HG03571 (cell line): ENCODE results near the gene GRIPAP1.

ENCODE experiments used
- ATAC-seq: cut with Tn5 transposase; IDR thresholded peaks from one replicate; pipeline ENCODE4 v1.9.1; 2021; ENCODE audit not compliant: unreplicated experiment

The GRIPAP1 gene

DNA sequence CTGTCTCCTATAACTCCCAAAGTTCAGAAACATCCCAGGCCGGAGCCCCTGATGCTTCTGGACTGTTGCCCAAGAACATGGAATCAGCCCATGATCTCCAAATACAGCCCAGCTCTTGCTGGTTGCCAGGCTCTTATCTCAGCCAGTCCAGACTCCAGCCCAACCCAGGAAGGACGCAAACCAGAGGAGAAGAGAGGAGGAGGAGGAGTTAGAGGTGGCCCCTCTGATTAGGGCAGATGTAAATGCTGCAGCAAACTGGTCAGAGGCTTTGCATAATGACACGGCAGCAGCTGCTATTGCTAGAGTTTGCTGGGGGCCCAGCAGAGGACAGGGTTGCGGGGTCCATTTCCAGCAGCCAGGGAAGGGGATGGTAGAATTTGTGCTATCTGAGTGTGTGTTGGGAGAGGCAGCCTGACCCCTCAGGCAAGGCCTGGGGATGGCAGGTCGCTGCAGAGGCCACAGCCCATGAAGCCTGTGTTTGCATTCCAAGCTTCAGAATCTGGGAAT lies 40.4 kb downstream of the GRIPAP1 start:
- no peak for ATAC-seq

DNA sequence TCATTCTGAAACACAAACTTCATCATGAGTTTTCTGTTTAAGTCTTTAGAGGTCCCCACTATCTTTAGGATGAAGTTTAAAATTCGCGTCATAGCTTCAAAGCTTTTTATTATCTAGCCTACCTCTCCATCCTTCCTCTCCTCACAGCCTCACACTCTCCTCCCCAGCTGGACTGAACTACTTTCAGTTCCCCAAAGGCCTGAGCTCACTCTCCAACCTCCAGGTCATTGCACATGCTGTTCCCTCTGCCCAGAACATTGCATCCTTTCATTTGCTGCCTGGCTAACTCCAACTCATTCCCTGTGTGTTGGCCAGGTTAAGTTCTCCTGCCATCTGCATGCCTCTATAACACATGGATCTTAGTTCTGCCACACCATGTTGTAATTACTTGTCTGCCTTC lies 41.8 kb downstream of the GRIPAP1 start:
- ATAC-seq: no peak

DNA sequence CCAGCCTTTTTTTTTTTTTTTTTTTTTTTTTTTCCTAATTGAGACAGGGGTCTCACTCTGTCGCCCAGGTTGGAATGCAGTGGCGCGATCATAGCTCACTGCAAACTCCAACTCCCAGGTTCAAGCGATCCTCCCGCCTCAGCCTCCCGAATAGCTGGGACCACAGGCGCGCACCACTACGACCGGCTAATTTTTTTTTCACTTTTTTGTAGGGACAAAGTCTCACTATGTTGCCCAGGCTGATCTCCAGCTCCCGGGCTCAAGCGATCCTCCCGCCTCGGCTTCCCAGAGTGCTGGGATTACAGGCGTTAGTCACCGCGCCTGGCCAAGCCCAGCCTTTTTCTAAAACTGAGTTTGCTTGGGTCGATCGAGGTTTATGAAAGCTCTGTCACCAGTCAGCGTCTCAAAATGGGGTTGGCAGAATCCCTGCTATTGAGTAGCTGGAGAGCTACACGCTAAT lies 43.4 kb downstream of the GRIPAP1 start:
- ATAC-seq: no peak

DNA sequence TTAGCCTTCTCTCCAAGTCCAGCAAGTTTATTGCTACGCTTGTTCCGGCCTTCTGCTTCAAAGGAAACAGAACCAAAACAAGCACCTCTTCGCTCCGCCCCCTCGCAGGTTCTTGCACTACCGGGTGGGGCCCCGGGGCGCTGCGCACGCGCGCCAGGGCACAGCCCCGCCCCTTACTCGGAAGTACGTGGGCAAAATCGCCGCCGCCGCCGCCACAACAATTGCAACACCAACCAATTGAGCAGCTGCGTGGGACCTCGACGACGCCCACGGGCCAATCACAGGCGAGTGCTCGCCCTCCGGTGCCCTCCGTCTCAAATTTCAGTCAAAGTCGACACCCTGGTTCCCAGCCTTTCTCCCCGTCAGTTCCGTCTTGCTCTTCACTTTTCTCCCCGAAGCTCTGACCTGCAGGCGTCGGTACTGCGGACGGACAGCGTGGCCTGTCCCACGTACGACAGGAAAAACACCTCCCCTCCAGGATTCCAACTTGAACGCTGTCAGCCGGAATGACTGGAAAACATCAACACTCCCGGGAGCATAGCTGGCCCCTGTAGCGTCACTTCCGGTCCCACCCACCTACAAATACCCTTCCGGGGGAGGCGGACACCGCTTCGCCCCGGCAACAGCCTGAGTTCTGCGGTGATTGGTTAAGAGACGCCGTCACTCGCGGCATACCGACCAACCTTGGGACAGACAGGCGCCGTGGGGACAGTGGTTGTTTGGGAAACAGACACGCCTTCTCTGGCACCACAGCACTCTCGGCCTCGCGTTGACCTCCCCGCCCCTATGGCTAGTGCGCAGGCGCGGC lies 44.0 kb downstream of the GRIPAP1 start:
- ATAC-seq: peak; percentile 80

DNA sequence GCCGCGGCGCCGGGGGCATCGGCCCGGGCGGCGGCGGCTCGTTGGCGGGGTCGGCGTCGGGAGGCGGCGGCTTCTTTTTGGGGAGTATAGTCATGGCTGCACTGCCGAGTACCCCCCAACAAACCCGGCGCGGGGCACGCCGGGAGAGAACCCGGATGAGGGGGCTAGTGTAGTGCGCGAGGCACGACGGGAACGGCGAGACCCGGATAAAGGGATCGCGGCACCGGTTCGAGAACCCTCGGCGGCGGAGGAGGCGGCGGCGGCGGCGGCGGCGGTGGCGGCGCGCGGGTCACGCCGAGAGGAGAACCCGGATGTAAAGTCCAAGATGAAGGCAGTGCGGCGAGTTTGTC lies 44.6 kb downstream of the GRIPAP1 start, which contains the start of gene OTUD5:
Gene OTUD5, minus strand, starts transcription at position 131 of the 350 bp plus-strand sequence. Its CDS starts 37 bp downstream, at position 94.
- peak; percentile 29 for ATAC-seq

DNA sequence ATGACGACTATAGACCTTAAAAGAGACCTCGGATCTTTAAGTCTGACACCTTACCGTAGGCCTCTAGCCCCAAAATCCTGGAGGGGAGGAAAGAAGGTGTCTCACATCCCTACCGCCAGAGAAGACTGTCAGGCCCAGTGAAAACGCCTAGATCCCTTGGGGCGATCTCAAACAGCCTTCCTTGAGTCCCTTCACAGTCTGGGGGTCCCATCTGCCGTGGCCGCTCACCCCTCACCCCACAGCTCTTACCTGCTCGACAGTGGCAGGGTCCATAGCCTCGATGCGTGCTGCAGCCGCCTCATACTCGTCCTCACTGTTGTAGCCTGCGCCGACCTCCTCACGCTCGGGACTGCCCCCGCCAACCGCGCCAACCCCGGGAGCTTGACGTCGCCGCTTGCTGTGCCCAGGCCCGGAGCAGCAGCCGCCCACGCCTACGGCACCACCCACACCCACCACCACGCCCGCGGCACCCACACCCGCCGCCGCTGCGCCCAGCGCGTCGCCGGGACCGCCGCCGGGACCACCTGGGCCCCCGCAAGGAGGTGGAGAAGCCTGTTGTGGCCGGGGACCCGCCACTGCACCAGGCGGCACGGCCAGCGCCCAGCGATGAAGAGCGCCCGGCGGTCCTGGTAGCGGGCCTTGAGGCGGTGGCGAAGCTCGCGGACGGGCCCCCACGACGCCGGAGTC lies 45.2 kb downstream of the GRIPAP1 start:
- no peak for ATAC-seq

DNA sequence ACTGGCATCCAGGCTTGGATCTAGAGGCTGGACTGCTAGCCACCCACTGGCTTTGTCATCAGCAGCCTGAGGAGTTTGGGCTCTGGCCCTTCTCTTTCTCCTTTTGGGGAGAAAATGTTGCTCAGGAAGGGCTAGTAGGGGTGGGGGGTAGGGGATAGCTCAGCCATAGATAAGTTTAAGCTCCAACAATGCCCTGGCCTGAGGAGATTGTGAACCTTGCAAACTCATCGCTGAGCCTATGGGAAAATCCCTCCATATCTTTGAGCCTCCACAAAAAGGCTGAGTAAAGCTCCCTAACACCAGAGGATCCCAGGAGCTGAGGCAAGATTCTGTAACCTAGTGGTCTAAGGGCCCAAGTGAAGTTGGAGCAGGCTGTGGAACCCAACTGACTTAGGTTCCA lies 53.5 kb downstream of the GRIPAP1 start:
- ATAC-seq: no peak

DNA sequence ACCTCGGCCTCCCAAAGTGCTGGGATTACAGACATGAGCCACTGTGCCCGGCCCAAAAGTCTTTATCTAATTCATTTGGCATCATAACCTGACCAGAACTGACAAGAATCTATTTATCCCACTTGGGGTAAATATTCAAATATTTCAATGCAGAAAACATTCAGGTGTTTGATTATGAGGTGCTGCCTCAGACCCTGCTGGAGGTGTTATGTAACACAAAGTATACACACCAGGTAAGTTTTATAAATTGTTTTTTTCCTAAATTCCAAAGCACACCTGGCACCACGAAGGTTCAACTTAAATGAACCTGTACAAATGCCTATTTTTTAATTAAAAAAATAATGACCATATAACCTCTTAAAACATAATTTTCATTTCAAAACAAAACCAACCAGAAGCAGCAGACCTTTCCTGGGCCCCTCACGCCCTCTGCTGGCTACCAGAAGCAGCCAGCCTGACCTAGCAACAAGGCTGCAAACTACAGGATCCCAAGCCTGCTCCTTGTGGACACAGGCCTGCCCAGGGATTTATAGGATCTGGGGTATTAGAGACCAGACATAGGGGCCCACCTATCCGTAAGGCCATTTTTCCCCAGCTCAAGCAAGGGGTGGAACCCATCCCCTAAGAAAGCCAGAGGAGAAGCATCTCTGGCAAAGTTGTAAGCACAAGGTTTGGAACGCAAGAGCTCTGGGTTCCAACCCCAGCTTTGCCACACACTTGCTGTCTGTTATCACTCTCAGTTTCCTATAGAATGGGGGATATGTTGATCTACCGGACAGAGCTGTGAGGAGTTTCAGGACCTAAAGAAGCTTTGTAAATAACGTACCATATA lies 56.3 kb downstream of the GRIPAP1 start:
- ATAC-seq: no peak

DNA sequence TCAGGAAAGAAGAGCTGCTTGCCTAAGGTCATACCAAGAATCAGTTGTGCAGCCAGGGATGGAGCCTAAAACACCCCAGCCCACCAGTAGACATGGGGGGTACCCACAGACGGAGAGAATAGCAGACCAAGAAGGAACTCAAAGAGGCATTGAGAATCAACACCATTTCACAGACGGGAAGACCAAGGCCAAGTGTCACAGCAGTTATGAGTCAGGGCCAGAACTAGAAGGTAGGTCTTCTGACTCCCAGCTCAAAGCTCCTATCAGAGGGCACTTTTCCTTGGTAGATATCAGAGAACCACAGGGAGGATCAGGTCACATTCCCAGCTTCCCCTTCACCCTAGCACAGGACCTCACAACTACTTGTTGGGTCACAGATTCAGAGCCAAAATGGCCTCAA lies 59.2 kb downstream of the GRIPAP1 start:
- ATAC-seq: no peak

DNA sequence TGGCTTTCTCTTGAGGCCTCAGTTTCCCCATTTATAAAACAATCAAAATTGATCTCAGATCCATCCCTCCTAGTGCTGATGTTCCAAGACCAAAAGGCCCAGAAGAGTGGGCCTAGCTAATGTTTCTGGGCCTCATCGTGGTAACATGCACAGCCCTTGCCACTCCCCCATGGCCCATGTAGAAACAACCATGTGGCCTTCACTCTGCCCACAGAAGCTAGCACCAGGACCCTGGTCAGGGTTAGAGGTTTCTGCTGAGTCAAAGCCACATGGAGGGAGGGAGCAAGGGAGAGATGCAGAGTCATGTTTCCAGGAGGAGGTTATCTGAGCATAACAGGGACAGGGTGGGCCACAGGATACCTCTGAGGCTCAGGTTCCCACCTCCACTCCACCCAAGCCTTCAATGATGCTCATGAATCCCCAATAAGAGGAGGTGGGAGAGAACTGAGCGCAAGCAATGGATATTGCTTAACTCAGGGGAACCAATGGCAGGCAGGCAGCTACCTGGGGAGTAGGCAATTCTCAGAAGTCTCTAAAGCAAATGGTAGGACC lies 61.6 kb downstream of the GRIPAP1 start:
- ATAC-seq: no peak

DNA sequence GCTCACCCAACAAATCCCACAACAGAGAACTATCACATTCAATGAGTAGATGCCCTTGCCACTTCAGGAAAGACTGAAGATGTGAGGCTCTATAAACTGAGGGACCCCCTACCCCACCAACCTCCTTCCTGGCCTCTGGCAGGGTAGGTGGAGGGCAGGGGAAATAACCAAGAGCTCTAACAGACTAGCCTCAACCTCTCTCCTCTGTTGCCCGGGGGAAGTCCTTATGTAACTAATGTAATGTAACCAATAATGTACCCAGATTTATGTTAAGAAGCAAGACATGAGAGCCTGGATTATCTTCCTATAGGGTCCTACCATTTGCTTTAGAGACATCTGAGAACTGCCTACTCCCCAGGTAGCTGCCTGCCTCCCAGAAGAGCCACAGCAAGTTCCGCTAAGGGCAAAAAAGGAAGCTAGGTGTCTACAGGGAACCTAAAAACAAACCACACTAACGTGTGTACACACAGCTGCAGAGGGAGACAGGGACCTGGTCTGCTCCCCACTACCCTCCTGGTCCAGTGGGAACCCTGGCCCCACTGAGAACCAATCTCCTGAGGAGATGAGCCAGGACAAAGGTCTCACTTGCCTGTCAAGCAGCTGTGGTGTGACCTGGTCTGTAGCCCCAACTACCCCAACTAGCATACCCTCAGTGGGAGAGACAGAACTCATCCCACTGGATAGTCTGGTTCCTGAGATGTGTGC lies 62.4 kb downstream of the GRIPAP1 start:
- ATAC-seq: no peak

DNA sequence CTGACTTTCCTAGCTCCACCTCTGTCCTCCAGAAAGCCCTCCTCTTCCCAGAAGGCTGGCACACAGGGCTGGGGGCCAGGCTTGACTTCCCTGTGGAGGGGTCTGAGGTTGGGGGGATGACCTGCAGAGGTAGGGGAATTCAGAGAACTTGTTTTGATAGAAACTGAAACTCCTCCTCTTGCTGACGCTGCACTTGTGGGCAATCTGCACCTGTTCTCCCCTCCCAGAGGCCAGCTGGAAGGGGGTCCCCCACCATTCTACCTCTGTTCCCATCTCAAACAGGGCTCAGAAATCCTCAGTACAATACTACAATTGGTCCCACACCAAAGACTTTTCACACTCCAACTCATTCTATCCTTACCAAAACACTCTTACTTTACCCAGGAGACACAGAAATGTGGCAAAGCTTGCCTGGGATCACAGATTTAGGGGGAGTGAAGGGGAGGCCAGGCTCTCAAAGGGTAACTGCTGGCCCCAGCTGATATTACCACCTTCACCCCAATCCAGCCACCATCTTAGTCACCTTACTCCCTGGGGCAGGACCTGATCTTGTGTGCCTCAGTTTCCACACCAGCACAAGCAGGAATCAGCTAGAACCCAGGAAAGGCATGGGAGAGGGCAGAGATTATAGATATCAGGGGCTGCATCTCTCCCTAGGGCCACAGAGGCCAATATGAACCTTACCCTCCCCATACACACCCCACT lies 63.2 kb downstream of the GRIPAP1 start:
- no peak for ATAC-seq

DNA sequence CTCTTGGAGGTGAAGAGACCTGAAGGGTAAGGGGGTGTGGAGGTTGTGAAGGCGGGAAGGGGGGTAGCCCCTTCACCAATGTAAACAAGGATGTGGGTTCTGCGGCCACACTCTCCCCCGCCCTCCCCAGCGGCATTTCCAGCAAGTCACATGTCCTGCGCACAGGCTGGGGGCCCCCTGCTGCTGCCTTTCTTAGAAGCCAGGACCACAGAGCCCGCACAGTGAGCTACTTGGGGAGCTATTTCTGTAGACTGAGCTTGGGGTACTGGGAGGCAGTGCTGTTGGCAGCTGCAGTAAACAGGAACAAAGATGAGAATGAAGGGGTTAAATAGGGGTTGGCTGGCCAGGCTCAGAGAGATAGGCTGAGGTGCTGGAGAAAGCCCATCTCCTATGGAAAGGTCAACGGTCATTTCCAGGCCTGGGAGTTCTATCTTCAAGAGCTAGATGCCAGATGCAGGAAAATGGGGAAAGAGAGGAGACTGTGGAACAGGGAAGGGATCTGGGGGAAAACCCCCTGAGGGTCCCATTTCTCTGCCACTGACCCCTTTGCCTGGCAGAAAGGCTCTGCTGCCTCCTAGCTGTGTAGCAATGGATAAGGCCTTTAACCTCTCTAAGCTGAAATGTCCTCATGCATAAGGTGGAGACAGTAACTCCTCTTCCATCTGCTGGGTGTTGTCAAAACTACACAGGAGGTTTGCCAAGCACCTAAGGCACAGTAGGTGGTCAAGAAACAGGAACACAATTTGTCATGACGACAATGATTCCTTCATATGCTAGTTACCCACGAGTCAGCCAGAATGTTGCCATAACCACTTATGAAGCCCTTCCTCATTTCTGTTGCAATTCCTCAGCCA lies 64.8 kb downstream of the GRIPAP1 start:
- peak; percentile 69 for ATAC-seq

DNA sequence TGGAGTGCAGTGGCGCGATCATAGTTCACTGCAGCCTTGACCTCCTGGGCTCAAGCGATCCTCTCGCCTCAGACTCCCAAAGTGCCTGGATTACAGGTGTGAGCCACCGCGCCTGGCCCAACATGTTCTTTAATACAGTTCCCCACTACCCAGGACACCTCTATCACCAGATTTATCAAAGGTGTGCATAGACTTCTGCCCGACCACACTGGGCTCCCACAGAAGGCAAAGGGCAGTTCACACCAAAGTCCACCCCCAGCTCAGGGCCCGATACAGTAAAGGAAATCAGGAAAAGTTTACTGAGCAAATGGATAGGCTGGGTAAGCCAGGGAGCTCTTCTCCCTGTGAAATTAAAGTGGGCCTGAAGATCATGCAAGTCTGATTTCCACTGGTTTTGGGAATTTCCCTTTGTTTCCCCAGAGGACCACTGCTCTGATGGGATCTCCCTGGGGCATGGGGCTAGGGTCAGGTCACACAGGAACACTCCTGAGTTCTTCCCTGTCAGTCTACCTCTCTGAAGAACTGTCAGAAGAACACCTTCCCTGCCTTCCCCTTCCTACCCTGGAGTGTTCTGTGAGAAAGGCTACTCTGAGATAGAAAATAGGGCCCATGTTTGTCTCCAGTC lies 65.5 kb downstream of the GRIPAP1 start:
- ATAC-seq: peak; percentile 3

DNA sequence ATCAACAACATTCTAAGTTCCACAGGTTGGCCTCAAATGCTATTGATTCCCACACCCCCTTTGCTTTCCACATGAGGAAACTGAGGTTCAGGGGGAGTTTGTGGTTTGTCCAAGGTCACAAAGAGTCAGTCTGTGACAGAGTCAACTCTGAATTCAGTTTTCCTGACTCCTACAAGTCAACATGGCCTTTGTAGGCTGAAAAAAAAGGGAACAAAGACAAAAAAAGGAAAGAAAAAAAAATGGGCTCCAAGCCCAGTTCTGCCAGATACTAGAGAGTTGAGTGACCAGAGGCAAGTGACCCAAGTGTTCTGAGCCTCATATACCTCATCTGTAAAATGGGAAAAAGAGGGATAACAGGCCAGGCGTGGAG lies 66.8 kb downstream of the GRIPAP1 start:
- no peak for ATAC-seq

DNA sequence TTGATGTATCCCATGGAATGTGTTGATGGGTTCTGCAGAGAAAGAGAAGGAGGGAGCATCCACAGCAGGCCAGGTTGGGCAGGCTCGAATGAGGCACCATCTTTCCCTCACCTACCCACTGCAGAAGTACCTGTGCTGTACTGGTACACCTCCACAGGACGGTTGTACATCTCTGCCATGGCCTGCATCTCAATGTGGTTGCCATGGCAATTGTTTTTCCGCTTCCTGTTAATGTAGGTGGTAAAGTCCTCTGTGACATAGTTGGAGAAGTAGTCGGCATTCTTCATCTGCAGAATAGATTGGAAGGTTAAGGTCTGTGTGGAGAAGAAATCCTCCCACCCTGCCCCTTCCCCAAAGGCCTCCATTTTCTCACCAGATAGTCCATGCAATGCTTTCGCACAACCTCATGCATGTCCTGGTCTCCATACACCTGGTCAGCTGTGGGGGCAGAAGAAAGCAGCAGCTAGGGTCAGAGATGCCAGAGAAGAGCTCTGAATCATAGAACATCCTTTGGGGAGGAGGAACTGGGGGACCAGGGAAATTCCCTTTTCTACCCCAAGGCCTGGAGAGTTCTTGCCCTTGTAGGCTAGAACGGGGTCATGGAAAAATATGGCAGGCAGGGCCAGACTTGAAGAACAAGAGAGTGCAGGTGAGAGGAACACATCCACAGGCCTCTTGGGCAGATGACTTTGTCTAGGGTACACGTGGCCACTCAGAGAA lies 67.3 kb downstream of the GRIPAP1 start:
- no peak for ATAC-seq

DNA sequence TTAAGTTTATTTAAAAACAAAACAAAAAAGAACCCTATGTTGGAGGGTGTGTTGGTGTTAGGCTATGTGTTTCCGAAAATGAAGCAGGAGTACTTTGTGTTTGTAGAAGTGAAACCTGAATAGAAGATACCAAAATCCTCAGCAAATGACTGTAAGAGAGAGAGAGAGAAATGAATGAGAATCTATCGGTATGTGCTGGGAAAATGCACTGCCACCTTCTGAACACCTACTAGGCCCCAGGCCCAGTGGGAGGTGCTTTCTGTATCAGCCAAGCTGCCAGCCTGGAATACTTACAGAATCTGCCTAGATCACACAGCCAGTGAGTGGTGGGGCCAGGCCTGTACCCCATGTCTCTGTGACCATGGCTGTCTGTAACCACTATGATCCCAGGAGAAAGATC lies 68.3 kb downstream of the GRIPAP1 start:
- no peak for ATAC-seq
